22Rv1 (cell line): ENCODE measurements around the gene MCUB.

Source experiments
- H3K27ac ChIP-seq: fragments of 450-650 bp; 2 replicates; pipeline ENCODE4 v1.5.1; 2017
- ZFX ChIP-seq: fragments of 450-650 bp; IDR thresholded peaks from 2 replicates; pipeline ENCODE4 v1.6.1; 2017; ENCODE audit warnings: antibody characterized with exemption, borderline replicate concordance
- TF ChIP-seq, protein P1 (sequence below): fragments of 450-650 bp; IDR thresholded peaks from 2 replicates; pipeline ENCODE4 v1.5.1; 2017; ENCODE audit warnings: mild to moderate bottlenecking

Gene MCUB

GRCh38 chr4:109601336-109601735 is 41.3 kb downstream of the MCUB start:
- no peak for TF ChIP-seq ZFX
- TF ChIP-seq, protein P1, sequence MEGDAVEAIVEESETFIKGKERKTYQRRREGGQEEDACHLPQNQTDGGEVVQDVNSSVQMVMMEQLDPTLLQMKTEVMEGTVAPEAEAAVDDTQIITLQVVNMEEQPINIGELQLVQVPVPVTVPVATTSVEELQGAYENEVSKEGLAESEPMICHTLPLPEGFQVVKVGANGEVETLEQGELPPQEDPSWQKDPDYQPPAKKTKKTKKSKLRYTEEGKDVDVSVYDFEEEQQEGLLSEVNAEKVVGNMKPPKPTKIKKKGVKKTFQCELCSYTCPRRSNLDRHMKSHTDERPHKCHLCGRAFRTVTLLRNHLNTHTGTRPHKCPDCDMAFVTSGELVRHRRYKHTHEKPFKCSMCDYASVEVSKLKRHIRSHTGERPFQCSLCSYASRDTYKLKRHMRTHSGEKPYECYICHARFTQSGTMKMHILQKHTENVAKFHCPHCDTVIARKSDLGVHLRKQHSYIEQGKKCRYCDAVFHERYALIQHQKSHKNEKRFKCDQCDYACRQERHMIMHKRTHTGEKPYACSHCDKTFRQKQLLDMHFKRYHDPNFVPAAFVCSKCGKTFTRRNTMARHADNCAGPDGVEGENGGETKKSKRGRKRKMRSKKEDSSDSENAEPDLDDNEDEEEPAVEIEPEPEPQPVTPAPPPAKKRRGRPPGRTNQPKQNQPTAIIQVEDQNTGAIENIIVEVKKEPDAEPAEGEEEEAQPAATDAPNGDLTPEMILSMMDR, result no peak

GRCh38 chr4:109607976-109608375 is 47.9 kb downstream of the MCUB start:
- no peak overlapping the region for H3K27ac ChIP-seq
- TF ChIP-seq, protein P1, result no peak
- TF ChIP-seq ZFX, result no peak

More at GRCh38 chr4:109601336-109601735, 41.3 kb downstream of the MCUB start:
- H3K27ac ChIP-seq, result no peak overlapping the region

DNA sequence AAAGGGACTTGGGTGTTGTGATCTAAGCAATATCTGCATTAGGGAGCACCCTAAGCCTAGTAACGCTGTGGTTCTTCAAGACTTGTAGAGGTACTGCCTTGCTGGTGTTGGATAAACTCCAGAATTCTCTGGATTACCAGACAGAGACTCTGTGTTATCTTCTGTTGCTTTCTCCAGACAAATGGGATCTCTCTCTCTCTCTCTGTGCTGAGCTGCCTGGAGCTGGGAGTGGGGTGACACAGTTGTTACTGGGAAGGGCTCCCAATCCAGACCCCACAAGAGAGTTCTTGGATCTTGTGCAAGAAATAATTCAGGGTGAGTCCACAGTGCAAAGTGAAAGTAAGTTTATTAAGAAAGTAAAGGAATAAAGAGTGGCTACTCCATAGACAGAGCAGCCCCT is 48.8 kb downstream of the MCUB start:
- no peak overlapping the region for H3K27ac ChIP-seq
- TF ChIP-seq, protein P1, result no peak
- no peak for TF ChIP-seq ZFX

GRCh38 chr4:109609431-109609830 is 49.4 kb downstream of the MCUB start:
- TF ChIP-seq, protein P1, result no peak
- no peak for TF ChIP-seq ZFX
- no peak overlapping the region for H3K27ac ChIP-seq

DNA sequence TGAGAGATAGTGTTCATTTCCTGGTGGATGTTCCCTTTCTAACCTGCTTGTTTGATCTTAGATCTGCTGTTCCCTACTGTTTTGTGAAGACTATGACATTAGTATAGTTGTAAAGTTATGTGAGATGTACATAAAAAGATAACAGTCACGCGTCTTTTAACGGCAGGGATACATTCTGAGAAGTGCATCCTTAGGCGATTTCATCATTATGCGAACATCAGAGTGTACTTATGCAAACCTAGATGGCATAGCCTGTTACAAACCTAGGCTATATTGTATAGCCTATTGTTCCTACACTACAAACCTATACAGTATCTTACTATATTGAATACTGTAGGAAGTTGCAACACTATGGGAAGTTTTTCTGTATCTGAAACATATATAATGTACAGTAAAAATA is 50.4 kb downstream of the MCUB start:
- no peak overlapping the region for H3K27ac ChIP-seq
- TF ChIP-seq, protein P1, result no peak
- no peak for TF ChIP-seq ZFX

- H3K27ac ChIP-seq, result no peak overlapping the region
- TF ChIP-seq, protein P1, result no peak
- no peak for TF ChIP-seq ZFX
Measured at GRCh38 chr4:109611045-109611646, 51.1 kb downstream of the MCUB start.

DNA sequence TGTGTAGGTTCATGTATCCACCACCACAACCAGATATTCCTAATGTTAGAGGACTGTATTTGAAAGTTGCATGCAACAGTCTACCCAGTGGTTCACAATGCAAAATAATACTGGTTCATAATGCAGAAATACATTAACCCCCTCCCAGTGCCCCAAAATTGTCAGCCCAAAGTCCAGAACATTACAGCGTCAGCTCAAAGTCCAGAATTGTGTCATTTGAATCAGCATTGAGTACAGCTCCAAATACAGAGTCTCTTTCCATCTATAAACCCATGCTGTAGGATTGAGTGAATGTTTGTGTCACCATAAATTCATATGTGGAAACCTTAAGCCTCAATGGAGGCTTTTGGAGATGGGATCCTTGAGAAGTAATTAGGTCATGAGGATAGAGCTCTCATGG is 54.0 kb downstream of the MCUB start:
- H3K27ac ChIP-seq, result no peak overlapping the region
- no peak for TF ChIP-seq ZFX
- TF ChIP-seq, protein P1, result no peak
